ENCODE measurements around the gene ZNF287.
A peak's percentile ranks its signal among the peaks of the same experiment; 100 is the strongest.

Gene ZNF287

DNA sequence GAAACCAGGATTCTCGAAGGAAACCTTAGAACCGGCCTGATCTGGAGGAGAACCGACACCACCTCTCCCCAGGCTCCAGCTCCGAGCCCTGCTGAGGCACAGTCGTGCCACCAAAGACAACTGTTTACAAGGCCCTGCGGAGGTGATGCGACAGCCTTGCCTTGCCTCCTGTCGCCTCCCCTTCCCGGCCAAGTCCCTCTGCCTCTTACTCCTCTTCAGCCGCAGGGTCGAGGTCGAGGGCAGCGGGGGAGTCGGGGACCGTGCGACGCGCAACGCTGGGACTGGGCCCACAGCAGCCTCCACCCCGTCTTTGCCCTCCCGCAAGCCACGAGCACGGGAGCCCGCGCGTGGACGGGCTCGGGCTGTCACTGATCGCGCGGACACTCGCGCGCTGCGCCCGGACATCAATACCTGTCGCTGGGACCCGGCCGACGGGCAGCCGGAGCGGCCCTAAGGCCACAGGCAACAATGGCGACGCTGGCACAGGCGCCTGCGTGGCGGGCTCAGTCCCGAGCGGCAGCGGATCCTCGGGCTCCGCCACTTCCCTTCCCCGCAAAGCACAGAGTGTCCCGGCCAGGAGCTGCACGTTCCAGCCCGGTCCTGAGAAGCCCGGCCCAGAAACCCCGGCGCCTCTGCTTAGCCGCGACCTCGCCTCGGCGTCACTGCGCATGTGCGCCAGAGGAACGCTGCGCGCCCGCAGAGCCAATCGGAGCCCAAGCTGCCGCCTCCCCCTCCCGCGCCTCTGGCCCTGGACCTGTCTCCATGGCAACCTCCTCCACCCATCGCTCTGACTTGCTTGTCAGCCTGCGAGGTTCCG is at the start of gene ZNF287:
Gene ZNF287 (minus strand): TSS at position 664 of the 817 bp plus-strand sequence. CDS start 1,473 bp downstream, outside the sequence.
- peaks cover 7% of the 10 kb centered on the region for H3K27me3 Mint-ChIP-seq (ENCODE audit: low read depth)
- H3K36me3 Mint-ChIP-seq (ENCODE audit: low read depth), result peaks cover 8% of the 10 kb centered on the region
- peak within 1 kb of the TSS; percentile 84 for H3K4me3 Mint-ChIP-seq
- H3K9me3 Mint-ChIP-seq, result peaks cover 16% of the 10 kb centered on the region
- H3K27ac Mint-ChIP-seq, result peak within 1 kb of the TSS; percentile 77
- H3K4me1 Mint-ChIP-seq (ENCODE audit: low read depth), result peaks cover 13% of the 10 kb centered on the region

DNA sequence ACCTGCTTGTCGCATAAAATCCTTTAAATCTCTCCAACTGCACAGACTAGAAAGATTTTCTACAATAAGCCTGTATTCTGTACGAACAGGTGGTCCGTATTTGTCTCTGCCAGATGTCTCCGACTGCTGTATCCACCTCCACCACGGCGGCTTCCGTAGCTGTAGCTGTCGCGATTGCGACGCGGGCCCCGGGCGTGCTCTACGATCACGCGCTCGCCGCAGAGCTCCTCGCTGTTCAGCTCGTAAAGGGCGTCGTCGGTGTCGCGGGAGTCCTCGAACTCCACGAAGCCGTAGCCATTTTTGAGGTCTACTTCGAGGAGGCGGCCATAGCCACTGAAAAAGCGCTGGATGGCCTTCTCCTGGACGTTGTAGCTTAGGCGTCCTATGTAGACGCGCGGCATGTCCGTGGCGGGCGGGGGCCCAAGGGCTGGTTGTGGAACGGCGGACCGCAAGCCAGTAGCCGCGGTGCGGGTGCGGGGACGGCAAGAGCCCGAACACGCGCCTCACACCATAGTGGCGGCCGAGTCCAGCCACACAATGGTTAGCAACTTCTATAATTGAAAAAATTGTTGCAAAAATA is 48.6 kb upstream of the ZNF287 start:
- peaks cover 72% of the 10 kb centered on the region for H3K9me3 Mint-ChIP-seq
- no peak overlapping the region for H3K4me3 Mint-ChIP-seq
- H3K4me1 Mint-ChIP-seq (ENCODE audit: low read depth), result no peaks in the 10 kb centered on the region
- peaks cover 8% of the 10 kb centered on the region for H3K36me3 Mint-ChIP-seq (ENCODE audit: low read depth)
- H3K27me3 Mint-ChIP-seq (ENCODE audit: low read depth), result no peaks in the 10 kb centered on the region
- H3K27ac Mint-ChIP-seq, result no peak overlapping the region

DNA sequence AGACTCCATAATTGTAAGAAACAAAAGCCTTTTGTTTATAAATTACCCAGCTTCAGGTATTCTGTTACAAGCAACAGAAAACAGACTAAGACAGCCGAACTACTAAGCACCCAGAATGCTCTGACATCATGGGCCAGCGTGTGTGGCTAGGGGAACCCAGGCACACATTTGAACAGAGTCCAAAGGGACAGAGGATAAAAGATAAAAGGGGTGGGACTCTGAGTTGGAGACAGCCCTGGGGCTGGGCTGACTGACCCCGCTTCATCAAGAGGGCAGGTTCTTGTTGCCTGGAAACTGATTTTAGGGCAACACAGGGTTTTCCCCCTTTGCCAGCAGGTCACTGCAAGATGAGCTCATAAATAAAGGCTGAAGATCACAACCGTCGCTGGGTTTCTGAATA is 30.5 kb upstream of the ZNF287 start:
- H3K27me3 Mint-ChIP-seq (ENCODE audit: low read depth), result peaks cover 3% of the 10 kb centered on the region
- no peaks in the 10 kb centered on the region for H3K4me1 Mint-ChIP-seq (ENCODE audit: low read depth)
- H3K4me3 Mint-ChIP-seq, result no peak overlapping the region
- no peak overlapping the region for H3K27ac Mint-ChIP-seq
- no peaks in the 10 kb centered on the region for H3K9me3 Mint-ChIP-seq
- no peaks in the 10 kb centered on the region for H3K36me3 Mint-ChIP-seq (ENCODE audit: low read depth)

DNA sequence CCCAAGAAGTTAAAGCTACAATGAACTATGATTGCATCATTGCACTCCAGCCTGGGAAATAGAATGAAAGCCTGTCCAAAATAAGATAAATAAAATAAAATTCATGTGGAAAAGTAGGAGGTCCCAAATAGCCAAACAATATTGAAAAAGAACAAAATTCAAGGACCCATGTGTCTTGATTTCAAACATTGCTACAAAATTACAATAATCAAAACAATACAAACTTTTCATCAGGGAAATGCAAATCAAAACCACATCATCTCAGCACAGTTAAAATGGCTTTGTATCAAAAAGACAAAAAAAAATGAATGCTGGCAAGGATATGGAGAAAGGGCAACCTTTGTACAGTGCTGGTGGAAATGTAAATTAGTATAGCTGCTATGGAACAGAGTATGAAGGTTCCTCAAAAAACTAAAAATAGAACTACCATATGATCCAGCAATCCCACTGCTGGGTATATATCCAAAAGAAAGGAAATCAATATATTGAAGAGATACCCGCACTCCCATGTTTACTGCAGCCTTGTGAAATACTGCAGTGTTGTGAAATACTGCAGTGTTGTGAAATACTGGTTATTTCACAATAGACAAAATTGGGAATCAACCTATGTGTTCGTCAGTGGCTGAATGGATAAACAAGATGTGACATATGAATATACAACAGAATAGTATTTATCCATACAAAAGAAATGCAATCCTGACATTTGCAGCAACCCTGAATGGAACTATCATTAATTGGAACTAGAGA is 24.5 kb upstream of the ZNF287 start:
- Mint-ChIP-seq H3K27me3 (ENCODE audit: low read depth) (peaks cover 28% of the 10 kb centered on the region), H3K27ac (no peak overlapping the region), H3K4me3 (no peak overlapping the region), H3K36me3 (ENCODE audit: low read depth) (no peaks in the 10 kb centered on the region), H3K4me1 (ENCODE audit: low read depth) (peaks cover 5% of the 10 kb centered on the region), H3K9me3 (no peaks in the 10 kb centered on the region)

DNA sequence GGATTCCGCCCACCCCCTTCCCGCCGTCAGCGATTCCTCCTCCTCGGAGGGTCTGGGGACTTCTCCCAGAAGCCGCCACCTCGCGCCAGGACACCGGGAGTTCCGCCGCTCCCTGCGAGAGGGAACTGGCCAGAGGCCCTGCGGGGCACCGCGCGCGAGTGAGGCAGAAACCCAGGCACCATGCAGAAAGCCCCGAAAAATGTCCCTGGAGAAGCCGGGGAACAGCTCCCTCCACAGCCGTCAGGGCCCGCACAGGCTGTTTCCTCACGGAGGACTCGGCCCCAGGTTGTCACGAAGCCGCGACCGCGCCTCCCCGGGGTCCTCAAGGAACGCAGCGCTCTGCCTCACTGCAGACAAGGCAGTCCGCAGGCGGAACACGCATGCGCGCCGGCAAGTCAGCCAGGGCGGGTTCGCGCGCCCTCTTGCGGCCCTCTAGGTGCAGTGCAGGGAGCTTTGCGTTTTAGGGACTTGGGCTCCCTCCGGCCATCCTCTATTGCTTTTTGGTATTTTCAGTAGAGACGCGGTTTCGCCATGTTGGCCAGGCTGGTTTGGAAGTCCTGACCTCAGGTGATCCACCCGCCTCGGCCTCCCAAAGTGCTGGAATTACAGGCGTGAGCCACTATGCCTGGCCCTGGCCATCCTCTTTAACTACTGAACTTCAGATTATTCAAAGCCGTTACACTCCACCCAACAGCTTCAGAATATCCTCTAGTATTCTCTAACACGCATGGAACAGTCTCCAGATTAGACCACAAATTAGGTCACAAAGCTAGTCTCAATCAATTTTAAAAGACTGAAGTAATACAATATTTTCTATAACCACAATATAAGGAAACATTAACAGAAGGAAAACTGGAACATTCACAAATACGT is 20.3 kb upstream of the ZNF287 start:
- H3K4me1 Mint-ChIP-seq (ENCODE audit: low read depth), result peaks cover 10% of the 10 kb centered on the region
- H3K9me3 Mint-ChIP-seq, result no peaks in the 10 kb centered on the region
- H3K27ac Mint-ChIP-seq, result no peak overlapping the region
- peaks cover 1% of the 10 kb centered on the region for H3K36me3 Mint-ChIP-seq (ENCODE audit: low read depth)
- peak overlapping the region; percentile 66 for H3K4me3 Mint-ChIP-seq
- peaks cover 52% of the 10 kb centered on the region for H3K27me3 Mint-ChIP-seq (ENCODE audit: low read depth)

DNA sequence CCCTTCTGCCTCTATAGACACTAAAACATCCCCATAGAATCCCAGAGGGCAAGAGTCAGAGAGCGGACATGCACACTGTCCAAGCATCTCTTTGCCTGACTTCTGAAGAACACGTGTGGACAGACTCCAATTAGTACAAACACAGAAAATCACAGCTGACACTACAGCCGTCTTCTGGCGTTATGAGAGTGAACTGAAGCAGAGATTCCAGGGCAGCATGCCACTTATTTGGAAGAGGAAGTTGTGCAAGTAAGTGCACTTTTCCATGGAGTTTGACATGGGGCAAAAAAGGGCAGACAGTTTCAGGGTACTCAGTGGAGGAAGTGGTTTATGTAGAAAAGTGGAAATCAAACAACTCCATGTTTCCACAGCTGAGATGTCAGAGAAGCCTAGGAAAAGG is 16.8 kb upstream of the ZNF287 start:
- Mint-ChIP-seq H3K27ac (no peak overlapping the region), H3K4me3 (no peak overlapping the region), H3K4me1 (ENCODE audit: low read depth) (peaks cover 16% of the 10 kb centered on the region), H3K36me3 (ENCODE audit: low read depth) (peaks cover 1% of the 10 kb centered on the region), H3K27me3 (ENCODE audit: low read depth) (peaks cover 52% of the 10 kb centered on the region), H3K9me3 (peaks cover 4% of the 10 kb centered on the region)

DNA sequence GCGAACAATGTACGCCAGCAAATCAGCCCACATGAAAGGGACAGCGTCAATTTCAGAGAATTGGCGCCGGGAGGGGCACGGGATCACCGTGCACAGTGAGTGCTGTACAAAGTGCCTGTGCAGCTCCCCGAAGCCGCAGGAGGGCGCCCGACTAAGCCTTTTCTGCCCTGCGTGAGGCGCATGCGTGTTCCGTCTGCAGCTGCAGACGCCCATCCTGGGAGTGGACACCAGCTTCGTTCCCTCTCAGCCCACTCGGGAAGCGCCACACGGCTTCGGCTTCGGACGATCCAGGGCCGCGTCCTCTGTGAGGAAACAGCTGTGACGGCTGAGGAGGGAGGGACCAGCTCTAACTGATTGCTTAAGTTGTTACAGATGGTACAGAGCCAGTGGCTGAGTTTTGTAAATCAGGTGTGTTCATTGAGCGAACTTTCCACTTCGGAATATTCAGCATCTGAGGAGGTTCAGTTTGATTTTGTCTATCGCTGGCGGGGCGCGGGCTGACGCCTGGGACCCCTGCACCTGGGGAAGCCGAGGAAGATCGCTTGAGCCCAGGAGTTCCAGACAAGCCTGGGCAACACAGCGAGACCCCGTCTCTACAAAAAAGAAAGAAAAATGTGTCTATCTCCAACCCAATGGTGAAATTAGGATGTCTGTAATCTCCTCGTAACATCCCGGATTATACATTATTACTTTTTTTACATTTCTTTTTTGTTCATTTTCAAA is 15.4 kb upstream of the ZNF287 start:
- Mint-ChIP-seq H3K4me1 (ENCODE audit: low read depth) (peaks cover 13% of the 10 kb centered on the region), H3K36me3 (ENCODE audit: low read depth) (peaks cover 1% of the 10 kb centered on the region), H3K4me3 (peak overlapping the region; percentile 71), H3K27me3 (ENCODE audit: low read depth) (peaks cover 46% of the 10 kb centered on the region), H3K9me3 (peaks cover 12% of the 10 kb centered on the region), H3K27ac (no peak overlapping the region)

DNA sequence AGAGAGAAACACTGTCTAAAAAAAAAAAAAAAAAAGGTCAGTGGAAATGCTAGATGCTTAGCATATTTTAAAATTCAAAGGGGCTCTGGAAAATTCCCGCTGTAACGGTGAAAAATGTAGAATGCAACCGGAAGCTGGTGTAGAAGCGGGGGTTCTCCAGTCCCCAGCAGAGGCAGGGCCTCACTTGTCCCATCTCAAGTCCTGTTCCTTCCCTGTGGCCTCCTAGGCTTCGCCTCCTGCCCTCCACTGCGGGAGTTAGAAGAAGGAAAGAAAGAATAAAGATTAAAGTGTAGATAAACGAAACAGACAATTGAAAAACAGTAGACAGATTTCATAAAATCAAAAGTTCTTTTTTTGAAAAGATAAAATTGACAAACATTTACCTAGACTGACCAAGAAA is 14.8 kb upstream of the ZNF287 start:
- peaks cover 13% of the 10 kb centered on the region for H3K4me1 Mint-ChIP-seq (ENCODE audit: low read depth)
- H3K9me3 Mint-ChIP-seq, result peaks cover 16% of the 10 kb centered on the region
- peak overlapping the region; percentile 71 for H3K4me3 Mint-ChIP-seq
- H3K27me3 Mint-ChIP-seq (ENCODE audit: low read depth), result peaks cover 43% of the 10 kb centered on the region
- H3K27ac Mint-ChIP-seq, result no peak overlapping the region
- peaks cover 1% of the 10 kb centered on the region for H3K36me3 Mint-ChIP-seq (ENCODE audit: low read depth)

DNA sequence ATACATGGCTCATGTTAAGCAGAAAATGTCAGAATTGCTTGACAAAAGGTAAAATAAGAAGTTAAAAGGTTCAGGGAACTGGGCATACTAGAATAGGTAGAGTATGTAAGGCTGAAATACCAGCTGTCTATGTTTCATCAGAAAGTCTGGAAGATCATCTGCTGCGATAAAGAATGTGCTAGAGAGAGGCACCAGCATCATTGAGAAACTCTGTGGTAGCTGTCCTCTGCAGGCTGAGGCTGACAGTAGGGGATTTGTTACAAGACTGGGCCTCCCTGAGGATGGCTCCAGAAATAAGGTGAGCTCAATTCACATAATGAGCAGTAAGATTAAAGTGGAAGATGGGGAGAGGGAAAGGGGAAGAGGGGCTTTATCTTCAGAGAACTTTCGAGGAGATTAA is 4.5 kb upstream of the ZNF287 start:
- H3K9me3 Mint-ChIP-seq, result peaks cover 11% of the 10 kb centered on the region
- H3K27ac Mint-ChIP-seq, result no peak overlapping the region
- H3K36me3 Mint-ChIP-seq (ENCODE audit: low read depth), result no peaks in the 10 kb centered on the region
- peaks cover 7% of the 10 kb centered on the region for H3K27me3 Mint-ChIP-seq (ENCODE audit: low read depth)
- H3K4me1 Mint-ChIP-seq (ENCODE audit: low read depth), result peaks cover 7% of the 10 kb centered on the region
- no peak overlapping the region for H3K4me3 Mint-ChIP-seq

DNA sequence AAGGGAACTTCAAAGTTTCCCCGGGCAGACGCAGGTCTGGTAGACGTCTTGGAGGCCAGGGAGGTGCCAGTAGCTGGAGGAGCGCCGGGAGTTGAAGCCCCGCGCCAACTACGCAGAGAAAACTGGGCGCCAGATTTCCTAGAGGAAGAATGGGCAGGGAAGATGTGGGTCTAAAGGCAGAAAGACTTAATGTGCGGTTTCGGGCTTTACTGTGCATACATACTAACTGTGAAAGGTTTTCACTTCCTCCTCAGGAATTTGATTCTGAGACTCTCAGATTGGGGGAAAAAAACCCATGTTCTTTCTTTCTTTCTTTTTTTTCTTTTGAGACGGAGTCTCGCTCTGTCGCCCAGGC is 331 bp upstream of the ZNF287 start:
- peaks cover 7% of the 10 kb centered on the region for H3K27me3 Mint-ChIP-seq (ENCODE audit: low read depth)
- H3K4me3 Mint-ChIP-seq, result peak overlapping the region; percentile 84
- H3K4me1 Mint-ChIP-seq (ENCODE audit: low read depth), result peaks cover 13% of the 10 kb centered on the region
- peaks cover 16% of the 10 kb centered on the region for H3K9me3 Mint-ChIP-seq
- peak overlapping the region; percentile 77 for H3K27ac Mint-ChIP-seq
- H3K36me3 Mint-ChIP-seq (ENCODE audit: low read depth), result peaks cover 7% of the 10 kb centered on the region

DNA sequence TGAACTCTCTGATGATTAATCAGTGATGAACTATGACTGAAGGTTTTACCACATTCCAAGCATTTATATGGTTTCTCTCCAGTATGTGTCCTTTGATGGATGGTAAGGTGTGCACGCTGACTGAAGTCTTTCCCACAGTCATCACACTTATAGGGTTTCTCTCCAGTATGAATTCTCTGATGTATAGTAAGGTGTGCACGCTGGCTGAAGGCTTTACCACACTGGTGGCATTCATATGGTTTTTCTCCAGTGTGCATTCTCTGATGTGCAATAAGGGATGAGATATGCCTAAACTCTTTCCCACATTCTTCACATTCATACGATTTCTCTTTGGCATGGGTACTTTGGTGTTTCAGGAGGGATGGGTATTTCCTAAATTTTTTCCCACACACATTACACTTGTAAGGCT is 16.4 kb downstream of the ZNF287 start:
- H3K27ac Mint-ChIP-seq, result no peak overlapping the region
- H3K4me3 Mint-ChIP-seq, result no peak overlapping the region
- peaks cover 87% of the 10 kb centered on the region for H3K9me3 Mint-ChIP-seq
- no peaks in the 10 kb centered on the region for H3K27me3 Mint-ChIP-seq (ENCODE audit: low read depth)
- peaks cover 48% of the 10 kb centered on the region for H3K36me3 Mint-ChIP-seq (ENCODE audit: low read depth)
- H3K4me1 Mint-ChIP-seq (ENCODE audit: low read depth), result no peaks in the 10 kb centered on the region

DNA sequence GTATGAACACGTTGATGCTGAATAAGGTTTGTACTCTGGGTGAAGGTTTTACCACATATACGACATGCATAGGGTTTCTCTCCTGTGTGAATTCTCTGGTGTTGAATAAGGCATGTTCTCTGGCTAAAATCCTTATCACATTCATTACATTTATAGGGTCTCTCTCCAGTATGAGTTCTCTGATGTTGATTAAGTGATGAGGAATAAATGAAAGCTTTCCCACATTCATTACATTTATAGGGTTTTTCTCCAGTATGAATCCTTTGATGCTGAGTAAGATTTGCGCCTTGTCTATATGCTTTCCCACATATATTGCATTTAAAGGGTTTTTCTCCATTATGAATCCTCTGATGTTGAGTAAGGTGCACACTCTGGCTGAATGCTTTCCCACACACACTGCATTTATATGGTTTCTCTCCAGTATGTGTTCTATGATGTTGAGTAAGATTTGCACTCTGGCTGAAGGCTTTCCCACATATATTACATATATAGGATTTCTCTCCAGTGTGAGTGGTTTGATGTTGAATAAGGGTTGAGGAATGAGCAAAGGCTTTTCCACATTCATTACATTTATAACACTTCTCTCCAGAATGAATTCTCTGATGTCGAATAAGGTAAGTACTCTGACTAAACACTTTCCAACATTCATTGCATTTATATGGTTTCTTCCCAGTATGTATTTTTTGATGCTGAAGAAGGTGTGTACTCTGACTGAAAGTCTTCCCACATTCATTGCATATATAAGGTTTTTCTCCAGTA is 16.9 kb downstream of the ZNF287 start:
- peaks cover 86% of the 10 kb centered on the region for H3K9me3 Mint-ChIP-seq
- no peaks in the 10 kb centered on the region for H3K4me1 Mint-ChIP-seq (ENCODE audit: low read depth)
- H3K27me3 Mint-ChIP-seq (ENCODE audit: low read depth), result no peaks in the 10 kb centered on the region
- no peak overlapping the region for H3K4me3 Mint-ChIP-seq
- no peak overlapping the region for H3K27ac Mint-ChIP-seq
- H3K36me3 Mint-ChIP-seq (ENCODE audit: low read depth), result peaks cover 42% of the 10 kb centered on the region

DNA sequence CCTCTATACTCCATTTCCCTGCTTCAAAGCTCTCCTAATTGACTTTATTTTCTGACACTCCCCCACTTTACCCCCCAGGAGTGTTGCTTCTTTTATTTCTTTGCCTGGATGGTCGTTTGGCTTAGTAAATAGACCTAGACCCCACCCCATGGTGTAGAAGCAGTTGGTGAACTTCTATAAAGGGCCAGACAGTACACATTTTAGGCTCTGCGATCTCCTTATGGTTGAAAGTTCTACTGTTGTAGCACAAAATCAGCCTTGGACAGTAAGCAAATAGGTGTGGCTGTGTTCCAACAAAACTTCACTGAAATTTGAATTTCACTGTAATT is 31.9 kb downstream of the ZNF287 start:
- peaks cover 16% of the 10 kb centered on the region for H3K9me3 Mint-ChIP-seq
- no peak overlapping the region for H3K4me3 Mint-ChIP-seq
- peaks cover 22% of the 10 kb centered on the region for H3K4me1 Mint-ChIP-seq (ENCODE audit: low read depth)
- H3K36me3 Mint-ChIP-seq (ENCODE audit: low read depth), result peaks cover 2% of the 10 kb centered on the region
- peaks cover 7% of the 10 kb centered on the region for H3K27me3 Mint-ChIP-seq (ENCODE audit: low read depth)
- H3K27ac Mint-ChIP-seq, result no peak overlapping the region
